ENCODE measurements around the gene UBR2. TPM values are rescaled to one million over a fixed set of nuclear protein-coding genes. Genes with fewer than 3 reads are reported as not detected.

UBR2 gene
- total and polyA plus RNA-seq, 2 of the 13 experiments (the other 11 are each of a cell fraction or from before 2014, with no cell fraction given) = 17.6 to 29.3 TPM

DNA sequence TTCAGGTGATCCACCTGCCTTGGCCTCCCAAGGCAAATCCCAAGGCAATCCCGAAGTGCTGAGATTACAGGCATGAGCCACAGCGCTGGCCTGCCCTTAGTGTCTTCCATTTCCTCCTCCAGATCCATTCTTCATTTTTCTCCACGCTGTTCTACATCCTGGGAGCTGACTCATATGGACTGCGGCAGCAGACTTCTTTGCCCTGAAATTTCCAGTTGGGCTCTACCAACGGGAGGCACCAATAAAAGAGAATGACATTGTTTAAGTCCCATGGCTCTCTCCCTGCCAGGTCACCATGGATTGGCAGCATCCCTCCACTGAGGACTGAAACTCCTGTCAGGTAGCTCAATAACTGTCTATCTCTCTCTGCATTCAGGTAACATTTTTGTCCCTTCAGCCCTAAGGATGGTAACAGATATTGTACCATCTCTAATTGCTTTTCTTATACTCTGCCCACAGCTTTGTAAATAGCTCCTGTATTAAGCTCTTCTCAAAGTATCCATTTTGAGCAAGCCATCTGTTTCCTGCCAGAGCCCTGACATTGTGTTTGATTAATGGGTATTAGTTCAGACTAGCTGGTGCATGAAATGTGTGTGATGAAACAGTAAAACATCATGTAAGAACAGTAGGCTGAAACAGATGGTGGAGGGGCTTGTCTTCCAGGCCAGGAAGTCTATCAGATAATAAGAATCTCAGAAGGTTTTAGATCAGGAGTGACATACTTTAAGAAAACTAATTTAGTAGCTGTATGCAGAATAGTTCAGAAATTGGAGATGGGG lies 178.5 kb downstream of the UBR2 start:
- no peak for ATAC-seq
- H3K4me1 ChIP-seq (ENCODE audit: insufficient read depth, low read length) = peaks cover 28% of the 10 kb centered on the region
- no peaks in the 10 kb centered on the region for H3K36me3 ChIP-seq (replicated peaks in 1 of 2; ENCODE audit: control insufficient read depth in 1 of 2, insufficient read depth in 2 of 2, low read length in 2 of 2)
- in situ Hi-C loops (cut with HindIII; ENCODE audit: extremely low pct_ligation_motif_present, low pct_unique_long_range_greater_than_20kb) (no loop called here), intact Hi-C loops (cut with micrococcal nuclease; ENCODE audit: unreplicated experiment) (loop anchor here (10.0 kb wide), 1 partner anchor 178 kb away; the partner anchor contains the start of gene UBR2)
- H3K4me3 ChIP-seq (replicated peaks in 1 of 3; ENCODE audit: insufficient read depth in 1 of 3, low read depth in 2 of 3, low read length in 3 of 3) = no peak overlapping the region
- peaks cover 14% of the 10 kb centered on the region; the same call in 1 of the 2 replicates for H4K20me1 ChIP-seq (ENCODE audit: insufficient read depth, low read length)
- peaks cover 21% of the 10 kb centered on the region for H3K79me2 ChIP-seq (ENCODE audit: insufficient read depth, low read length)
- DNase-seq (ENCODE audit: low spot score) = no peak
- TF ChIP-seq CENPT (CRISPR knock-in tag; IDR thresholded peaks at IDR 0.05; ENCODE audit: low read depth) (no peak), ZFP36L1 (CRISPR knock-in tag; IDR thresholded peaks at IDR 0.05) (no peak), FOSL1 (CRISPR knock-in tag; IDR thresholded peaks at IDR 0.05; ENCODE audit: borderline replicate concordance) (no peak)
- TF ChIP-seq, protein P1, sequence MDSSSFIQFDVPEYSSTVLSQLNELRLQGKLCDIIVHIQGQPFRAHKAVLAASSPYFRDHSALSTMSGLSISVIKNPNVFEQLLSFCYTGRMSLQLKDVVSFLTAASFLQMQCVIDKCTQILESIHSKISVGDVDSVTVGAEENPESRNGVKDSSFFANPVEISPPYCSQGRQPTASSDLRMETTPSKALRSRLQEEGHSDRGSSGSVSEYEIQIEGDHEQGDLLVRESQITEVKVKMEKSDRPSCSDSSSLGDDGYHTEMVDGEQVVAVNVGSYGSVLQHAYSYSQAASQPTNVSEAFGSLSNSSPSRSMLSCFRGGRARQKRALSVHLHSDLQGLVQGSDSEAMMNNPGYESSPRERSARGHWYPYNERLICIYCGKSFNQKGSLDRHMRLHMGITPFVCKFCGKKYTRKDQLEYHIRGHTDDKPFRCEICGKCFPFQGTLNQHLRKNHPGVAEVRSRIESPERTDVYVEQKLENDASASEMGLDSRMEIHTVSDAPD (CRISPR knock-in tag; IDR thresholded peaks at IDR 0.05) = no peak
- TF ChIP-seq, protein P2, sequence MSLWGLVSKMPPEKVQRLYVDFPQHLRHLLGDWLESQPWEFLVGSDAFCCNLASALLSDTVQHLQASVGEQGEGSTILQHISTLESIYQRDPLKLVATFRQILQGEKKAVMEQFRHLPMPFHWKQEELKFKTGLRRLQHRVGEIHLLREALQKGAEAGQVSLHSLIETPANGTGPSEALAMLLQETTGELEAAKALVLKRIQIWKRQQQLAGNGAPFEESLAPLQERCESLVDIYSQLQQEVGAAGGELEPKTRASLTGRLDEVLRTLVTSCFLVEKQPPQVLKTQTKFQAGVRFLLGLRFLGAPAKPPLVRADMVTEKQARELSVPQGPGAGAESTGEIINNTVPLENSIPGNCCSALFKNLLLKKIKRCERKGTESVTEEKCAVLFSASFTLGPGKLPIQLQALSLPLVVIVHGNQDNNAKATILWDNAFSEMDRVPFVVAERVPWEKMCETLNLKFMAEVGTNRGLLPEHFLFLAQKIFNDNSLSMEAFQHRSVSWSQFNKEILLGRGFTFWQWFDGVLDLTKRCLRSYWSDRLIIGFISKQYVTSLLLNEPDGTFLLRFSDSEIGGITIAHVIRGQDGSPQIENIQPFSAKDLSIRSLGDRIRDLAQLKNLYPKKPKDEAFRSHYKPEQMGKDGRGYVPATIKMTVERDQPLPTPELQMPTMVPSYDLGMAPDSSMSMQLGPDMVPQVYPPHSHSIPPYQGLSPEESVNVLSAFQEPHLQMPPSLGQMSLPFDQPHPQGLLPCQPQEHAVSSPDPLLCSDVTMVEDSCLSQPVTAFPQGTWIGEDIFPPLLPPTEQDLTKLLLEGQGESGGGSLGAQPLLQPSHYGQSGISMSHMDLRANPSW (CRISPR knock-in tag; IDR thresholded peaks at IDR 0.05; ENCODE audit: borderline replicate concordance) = no peak
- no peaks in the 10 kb centered on the region for H3K9me3 ChIP-seq (ENCODE audit: low read length)
- H2AFZ ChIP-seq (ENCODE audit: low read length) = no peak overlapping the region
- H3K27me3 ChIP-seq (ENCODE audit: control insufficient read depth in 1 of 2, insufficient read depth in 2 of 2, low read length in 2 of 2) = no peaks in the 10 kb centered on the region; a peak in 1 of 5 replicates
- FAIRE-seq = no peak
- WGBS (ENCODE audit: low lambda C conversion rate) = 66% methylated on average over 5 of the region's 5 CpGs
- POLR2A ChIA-PET = interaction anchor here (0.6 to 8.3 kb wide), 3 partner anchors 12 to 317 kb away, joined by 3 to 270 read pairs (median 4); partner anchors contain the start of genes BICRAL, KLC4 and MRPL2
- CTCF ChIA-PET (ENCODE audit: low intra/inter-chr PET ratio, low total read pairs) = no interaction called here
- H3K4me2 ChIP-seq (ENCODE audit: low read depth, low read length) = no peak overlapping the region
- no TSS peak for BruUV-seq (replicated peaks)
- H3K27ac ChIP-seq (ENCODE audit: extremely low read length, insufficient read depth, low read length) = no peak overlapping the region
- no peak overlapping the region for H3K9ac ChIP-seq (ENCODE audit: insufficient read depth, low read depth, low read length)

Small RNA genes within 50 kb of the gene (small RNA-seq; reads per million reads assigned to genes)
- 0 reads per million in 3 experiments for gene RNU6-890P (ENCODE audit: insufficient read depth in 2 of 3, insufficient read length in 3 of 3, low read depth in 2 of 3, low replicate concordance in 1 of 3)

Other genes starting within 250 kb of the UBR2 start
- 0.02 TPM in 1 of 2 replicates, not detected in the other for gene TRERF1, start 112.1 kb upstream of the UBR2 start, total RNA-seq (2016; rRNA removed; fragmentation: Illumina TruSeq; extraction: Trizol)
- 0.03 TPM in 1 of 2 replicates, not detected in the other for gene TRERF1, start 112.1 kb upstream of the UBR2 start, polyA plus RNA-seq (2011; rRNA removed)
- gene PRPH2, start 158.6 kb downstream of the UBR2 start, total RNA-seq (2016; rRNA removed; fragmentation: Illumina TruSeq; extraction: Trizol) = 0.04 and 0.06 TPM in 2 replicates
- gene PRPH2, start 158.6 kb downstream of the UBR2 start, polyA plus RNA-seq (2011; rRNA removed) = 0.03 and 0.05 TPM in 2 replicates
- 36.1 and 43.2 TPM in 2 replicates for gene TBCC, start 182.1 kb downstream of the UBR2 start, total RNA-seq (2016; rRNA removed; fragmentation: Illumina TruSeq; extraction: Trizol)
- gene TBCC, start 182.1 kb downstream of the UBR2 start, polyA plus RNA-seq (2011; rRNA removed) = 14.8 and 18.0 TPM in 2 replicates
- 5.0 and 6.8 TPM in 2 replicates for gene BICRAL, start 218.0 kb downstream of the UBR2 start, total RNA-seq (2016; rRNA removed; fragmentation: Illumina TruSeq; extraction: Trizol)
- 11.1 and 13.5 TPM in 2 replicates for gene BICRAL, start 218.0 kb downstream of the UBR2 start, polyA plus RNA-seq (2011; rRNA removed)